ENCODE results near the gene TEX51.

Gene TEX51

DNA sequence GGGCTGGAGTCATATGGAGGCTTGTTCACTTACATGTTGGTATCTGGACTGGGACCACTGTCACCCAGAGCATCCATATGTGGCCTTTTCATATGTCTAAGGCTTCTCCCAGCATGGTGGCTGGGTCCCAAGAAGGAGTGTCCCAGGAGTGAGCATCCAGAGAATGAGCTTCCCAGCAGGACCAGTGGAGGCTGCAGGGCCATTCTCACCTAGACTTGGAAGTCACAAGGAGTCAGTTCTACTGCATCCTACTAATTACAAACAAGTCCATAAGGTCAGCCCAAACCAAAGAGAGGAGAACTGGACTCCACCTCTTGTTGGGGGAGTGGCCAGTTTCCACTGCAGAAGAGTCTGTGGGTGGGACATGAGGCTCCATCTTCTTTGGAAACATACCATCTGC, 5.1 kb upstream of the TEX51 start:
- DNase-seq (ENCODE audit: low spot score): no peak

DNA sequence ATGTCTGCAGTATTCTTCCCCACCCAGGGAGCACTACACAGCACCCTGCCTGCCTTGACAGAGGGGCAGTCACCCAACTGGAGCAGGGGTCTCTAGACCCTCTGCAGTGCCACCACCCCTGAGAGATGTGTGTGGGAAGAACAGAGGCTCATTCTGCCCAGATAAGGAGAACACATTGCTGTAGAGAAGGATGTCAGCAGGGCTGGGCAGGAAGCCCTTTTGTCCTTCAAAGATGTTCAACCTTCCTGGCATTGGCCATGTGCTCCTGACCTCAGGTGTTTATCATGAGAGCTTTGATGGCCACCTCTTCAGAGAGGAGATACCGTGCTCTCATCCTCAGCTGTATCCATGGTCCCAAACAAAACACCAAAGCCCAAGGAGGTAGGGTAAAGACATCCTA, 4.6 kb upstream of the TEX51 start:
- DNase-seq (ENCODE audit: low spot score): no peak

GRCh38 chr2:126894585-126895182, 4.0 kb upstream of the TEX51 start:
- DNase-seq (ENCODE audit: low spot score): no peak

GRCh38 chr2:126895336-126895735, 3.4 kb upstream of the TEX51 start:
- no peak for DNase-seq (ENCODE audit: low spot score)

DNA sequence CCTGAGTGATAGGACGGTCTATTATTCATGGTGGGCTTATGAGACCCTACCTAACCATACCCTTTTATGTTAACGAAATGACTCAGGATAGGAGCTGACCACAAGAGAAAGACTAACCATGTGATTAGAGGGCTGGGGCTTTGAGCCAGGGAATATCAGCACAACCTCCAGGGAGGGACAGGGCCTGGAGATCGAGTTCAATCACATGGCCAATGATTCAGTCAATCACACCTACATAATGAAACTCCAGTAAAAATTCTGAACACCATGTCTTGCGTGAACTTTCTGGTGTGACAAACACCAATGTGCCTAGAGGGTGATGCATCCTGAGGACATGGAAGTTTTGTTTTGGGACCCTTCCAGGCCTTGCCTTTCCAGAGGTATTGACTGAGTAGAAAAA, 2.2 kb upstream of the TEX51 start:
- no peak for DNase-seq (ENCODE audit: low spot score)

- DNase-seq (ENCODE audit: low spot score): no peak
Observed at GRCh38 chr2:126899616-126900185, 1.0 kb downstream of the TEX51 start.

DNA sequence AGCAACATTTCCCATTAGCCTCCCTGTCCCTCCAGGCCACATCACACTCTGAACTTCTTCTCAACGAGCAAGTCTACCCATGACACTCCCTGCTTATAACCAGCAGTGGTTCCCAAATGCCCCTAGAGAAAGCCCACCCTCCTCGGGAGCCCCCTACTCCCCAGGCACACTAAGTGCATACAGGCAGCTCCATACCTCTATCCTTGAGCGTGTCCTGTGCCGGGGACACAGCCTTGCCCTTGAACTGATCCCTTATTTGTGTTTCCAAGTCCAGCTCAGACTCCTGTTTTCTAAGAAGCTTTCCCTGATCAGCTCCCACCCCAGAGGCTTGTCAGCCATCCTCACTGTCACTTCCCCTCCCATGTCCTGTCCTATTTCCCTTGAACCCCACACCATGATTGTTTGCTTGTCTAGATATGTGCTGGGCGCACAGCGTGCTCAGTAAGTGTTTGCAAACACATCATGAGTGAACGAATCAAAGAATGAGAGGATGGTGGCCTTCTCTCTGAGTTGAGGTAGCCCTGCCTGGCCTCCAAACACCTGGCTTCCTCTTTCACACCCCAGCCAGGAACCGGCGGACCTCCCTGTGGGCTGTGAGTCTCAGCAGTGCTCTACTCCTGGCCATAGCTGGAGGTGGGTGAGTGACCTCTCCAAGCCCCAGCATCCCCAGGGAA, 2.1 kb downstream of the TEX51 start:
- DNase-seq (ENCODE audit: low spot score): no peak

DNA sequence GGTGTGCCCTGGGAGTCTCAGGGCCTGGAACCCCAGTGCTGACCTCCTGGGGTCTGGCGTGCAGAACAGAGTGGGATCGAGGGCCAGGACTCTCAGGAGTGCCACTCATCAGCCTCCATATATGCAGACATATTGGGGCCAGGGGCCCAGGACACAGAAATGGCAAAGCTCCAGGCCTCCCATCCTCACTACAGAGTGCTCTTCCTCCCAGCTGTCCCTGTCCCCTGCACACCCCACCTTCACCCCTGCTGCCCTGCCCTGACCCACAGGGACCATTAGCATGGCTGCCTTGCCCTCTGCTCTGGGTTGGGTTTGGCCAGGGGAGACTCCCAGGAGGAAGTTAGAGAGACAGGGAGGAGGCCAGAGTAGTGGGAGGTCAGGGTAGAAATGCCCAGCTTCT, 2.8 kb downstream of the TEX51 start:
- no peak for DNase-seq (ENCODE audit: low spot score)

DNA sequence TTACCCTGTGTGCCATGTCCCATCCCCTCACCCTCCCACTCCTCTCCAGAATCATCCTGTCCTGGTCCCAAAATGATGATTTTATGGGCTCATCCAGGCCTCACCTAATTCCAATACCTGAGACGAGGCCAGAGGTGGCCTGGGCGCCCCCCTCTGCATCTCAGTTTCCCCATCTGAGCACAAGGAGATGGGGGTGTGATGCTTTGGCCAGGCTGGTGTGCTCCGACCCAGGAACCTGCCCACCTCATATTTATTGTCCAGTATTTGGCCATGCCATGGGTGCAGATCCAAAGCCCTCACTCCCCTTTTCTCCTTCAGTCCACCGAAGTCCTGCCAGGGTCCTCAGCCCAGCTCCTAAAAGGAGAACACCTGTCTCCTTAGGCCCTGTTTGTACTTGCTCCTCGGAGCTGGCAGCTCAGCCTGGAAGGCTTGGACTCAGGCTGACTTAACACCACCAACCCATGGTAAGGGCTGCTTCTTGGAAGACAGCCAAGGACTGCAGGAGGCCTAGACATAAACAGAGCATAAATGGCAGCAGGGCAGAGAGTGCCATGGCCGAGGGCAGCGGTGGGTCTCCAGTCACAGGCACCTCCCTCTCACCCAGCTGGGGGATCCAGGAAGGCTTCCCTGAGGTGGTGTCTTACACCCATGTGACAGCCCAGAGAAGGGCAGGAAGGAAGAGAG, 3.6 kb downstream of the TEX51 start:
- DNase-seq (ENCODE audit: low spot score): no peak

GRCh38 chr2:126902859-126903258, 4.2 kb downstream of the TEX51 start:
- no peak for DNase-seq (ENCODE audit: low spot score)

- peak; percentile 40 for DNase-seq (ENCODE audit: low spot score)
Observed at GRCh38 chr2:126905991-126906390, 7.3 kb downstream of the TEX51 start.

- no peak for DNase-seq (ENCODE audit: low spot score)
Observed at GRCh38 chr2:126906781-126907180, 8.1 kb downstream of the TEX51 start.

DNA sequence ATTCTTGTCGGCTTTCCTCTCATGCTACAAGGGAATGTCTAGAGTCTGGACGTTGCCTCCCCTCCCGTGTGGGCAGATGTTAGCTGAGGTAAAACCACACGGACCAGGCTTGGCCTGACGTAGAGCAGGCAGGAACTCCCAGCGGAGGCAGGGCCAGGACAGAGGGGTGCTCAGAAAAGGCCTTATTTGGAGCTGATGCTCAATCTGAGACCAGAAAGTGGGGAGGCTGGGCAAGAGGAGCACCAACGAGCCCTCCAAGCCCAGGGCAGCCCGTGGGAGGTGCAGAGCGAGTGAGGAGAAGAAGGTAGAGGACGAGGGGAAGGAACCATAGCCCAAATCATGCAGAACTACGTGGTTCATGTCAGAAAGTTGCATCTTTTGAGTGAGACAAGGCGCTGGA, 9.0 kb downstream of the TEX51 start:
- DNase-seq (ENCODE audit: low spot score): no peak

DNA sequence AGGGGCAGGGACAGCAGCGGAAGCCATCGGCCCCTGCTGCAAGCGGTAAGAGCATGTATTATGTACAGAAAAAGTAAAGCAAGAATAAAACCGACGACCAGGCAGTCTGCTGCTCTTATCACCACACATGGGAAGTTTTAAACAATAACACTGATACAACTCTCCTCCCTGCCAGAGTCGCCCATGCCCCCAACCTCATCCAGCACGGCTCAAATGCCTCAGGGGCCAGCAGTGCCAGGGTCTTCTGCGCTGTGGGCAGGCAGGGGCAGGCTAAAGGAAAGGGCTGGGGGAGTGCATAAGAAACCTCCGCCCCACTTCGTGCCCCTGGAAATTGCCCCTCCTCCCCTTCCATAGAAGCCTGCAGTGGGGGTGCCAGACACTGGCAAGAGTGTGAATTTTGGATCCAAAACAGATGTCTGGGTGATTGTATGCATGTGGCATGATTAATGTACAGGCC, 10.1 kb downstream of the TEX51 start:
- DNase-seq (ENCODE audit: low spot score): no peak

- DNase-seq (ENCODE audit: low spot score): no peak
Observed at GRCh38 chr2:126909366-126909765, 10.7 kb downstream of the TEX51 start.

- no peak for DNase-seq (ENCODE audit: low spot score)
Observed at GRCh38 chr2:126909781-126910180, 11.1 kb downstream of the TEX51 start.

DNA sequence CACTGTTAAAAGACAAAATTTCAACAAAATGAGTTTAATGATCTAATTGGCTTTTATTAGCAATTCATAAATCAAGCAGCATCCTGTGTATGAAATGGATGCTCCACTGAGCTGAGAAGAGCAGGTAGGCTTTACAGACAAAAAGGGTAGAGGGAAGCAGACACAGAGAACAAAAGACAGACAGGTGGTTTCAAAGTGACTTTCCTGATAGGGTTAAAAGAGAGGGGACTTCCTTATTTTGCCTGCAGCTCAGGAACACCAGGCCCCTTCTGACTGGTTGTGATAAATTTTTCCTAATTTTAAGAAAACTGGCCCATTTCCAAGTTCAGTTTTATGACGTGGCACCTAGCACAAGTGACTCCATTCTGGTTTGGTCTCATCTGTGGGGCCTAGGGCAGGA, 11.9 kb downstream of the TEX51 start:
- DNase-seq (ENCODE audit: low spot score): no peak

DNA sequence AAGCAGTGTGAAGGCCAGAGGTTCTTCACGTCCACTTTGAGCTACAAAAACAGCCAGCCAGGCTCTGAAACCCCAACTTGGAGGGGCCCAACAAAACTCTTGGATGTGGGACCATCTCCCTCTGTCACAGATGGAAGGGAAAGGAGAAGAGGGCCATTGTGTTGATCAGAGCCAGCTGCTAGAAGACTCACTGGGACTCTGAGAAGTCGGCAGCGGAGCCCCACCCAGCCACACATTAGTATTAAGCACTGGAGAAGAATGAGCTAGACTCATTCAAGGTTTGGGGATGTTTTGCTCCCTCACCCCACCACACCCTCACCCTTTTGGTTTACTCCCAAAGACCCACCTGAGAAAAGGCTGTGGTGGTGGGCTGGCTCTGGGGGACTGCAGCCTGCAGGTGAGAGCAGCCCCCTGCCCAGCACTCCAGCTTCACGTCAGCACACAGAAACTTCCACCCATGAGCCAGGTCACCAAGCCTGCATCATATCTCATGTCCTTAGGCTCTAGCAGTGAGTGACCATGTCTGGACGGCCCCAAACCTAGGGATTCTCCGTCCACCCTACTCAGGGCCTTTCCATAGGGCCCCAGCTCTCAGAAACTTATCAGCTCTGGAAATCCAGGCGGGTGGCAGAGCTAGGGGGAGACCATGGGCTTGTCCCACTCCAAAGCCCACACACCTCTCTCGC, 12.6 kb downstream of the TEX51 start:
- DNase-seq (ENCODE audit: low spot score): no peak

DNA sequence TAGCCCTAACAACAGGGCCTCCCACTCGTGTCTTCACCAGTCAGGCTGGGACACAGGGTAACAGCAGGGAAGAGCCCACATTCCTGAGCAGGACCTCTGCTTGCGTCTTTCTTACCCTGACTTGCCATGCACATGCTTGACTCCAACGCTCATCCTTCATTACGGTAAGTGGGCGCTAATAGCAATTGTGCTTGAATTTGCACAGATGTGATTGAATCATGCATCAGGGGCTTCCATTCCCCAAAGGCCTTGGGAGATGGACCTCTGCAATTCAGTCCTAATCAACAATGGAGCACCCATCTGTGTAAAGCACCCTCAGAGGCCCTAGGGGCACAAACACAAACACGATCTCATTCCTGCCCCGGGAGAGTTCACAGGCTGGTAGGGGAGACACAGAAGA, 13.5 kb downstream of the TEX51 start:
- DNase-seq (ENCODE audit: low spot score): no peak

DNA sequence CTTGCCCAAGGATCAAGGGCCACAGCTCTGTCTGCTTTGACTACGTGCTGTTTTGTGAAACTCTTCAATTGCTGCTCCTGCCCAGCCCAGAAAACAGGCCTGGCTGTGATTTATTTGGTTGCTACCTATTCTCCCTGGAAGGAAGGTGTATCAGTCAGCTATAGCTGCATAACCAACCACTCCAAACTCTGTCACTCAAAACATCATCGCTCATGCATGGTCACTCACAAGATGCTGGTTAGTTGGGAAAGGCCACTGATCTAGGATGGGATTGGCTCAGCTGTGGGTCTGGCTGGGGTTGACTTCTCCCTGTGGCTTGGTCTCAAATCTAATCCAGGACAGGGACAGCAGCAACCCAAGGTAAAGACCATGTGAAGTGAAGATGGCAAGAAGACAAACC, 14.6 kb downstream of the TEX51 start:
- no peak for DNase-seq (ENCODE audit: low spot score)

- DNase-seq (ENCODE audit: low spot score): no peak
Observed at GRCh38 chr2:126913881-126914615, 15.4 kb downstream of the TEX51 start.
